Skin of body (tissue), 2 donors: ENCODE data around the gene UNC5C. TPM values are rescaled to one million over a fixed set of nuclear protein-coding genes. Genes with fewer than 3 reads are reported as not detected.

Experiments used
- DNase-seq: peaks from one replicate; lab custom pipeline; 2025; lab: John Stamatoyannopoulos, UW
- total RNA-seq: library from RNA; depleted of rRNA; stranded (reverse); fragments of >200 nt; gene quantifications from one replicate; pipeline ENCODE4 v1.2.3, GENCODE V29; 2014

The UNC5C gene
- total RNA-seq, 1 donor from 2014 or later = 1.1 TPM

DNA sequence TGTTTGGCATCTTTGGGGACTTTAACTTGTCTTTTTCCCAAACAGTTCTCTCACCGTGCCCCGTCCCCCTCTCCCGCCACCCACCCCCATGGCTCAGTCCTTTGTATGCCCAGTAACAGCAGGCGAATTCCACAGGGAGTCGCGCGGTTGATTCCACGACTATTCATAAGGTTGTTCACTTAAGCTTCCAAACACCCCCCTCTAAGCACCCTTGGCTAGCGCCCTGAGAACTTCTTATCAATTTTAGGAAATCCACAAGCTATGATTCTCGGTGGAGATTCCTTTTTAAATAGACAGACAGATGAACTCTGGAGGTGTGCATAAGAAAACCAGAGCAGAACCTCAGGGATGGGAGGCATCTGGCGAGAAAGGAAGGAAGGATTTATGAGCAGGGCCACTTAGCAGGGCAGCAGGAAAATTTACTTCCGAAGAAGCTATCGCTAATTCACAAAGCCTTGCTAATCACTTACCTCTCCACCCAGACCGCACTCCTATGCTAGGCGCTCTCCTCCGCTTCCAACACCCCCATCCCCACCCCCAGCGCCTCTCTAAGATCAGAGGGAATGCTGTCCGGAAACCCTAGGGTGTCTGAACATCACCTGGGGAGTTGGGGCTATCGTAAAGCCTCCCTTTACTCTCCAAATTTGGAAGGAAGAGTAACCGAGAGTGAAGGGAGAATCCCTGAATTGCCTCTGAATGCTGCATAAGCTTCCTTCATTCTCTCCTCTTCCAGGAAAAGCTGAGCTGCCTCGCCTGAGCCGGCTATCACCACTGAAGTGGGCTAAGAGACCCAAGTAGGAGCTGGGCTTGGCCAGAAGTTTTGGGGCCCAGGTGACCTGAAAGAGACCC lies 1.7 kb downstream of the UNC5C start:
- no peak for DNase-seq

DNA sequence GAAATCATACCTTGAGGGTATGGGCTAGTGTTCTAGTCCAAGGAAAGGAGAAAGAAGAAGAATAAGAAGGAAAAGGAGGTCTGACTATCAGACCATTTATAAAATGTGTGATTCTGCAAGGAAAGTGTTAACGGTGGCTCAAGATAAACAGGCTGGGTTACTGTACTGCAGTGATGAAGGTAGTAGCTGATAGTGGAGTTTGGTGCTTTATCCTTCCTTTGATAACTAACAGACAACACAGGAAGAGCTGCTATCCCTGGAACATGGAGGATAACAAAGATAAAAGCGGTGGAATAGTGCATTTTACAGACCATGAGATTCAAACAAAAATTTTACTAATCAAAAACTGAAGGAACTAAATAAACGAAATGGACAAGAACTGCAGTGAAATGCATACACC lies 2.6 kb downstream of the UNC5C start:
- no peak for DNase-seq

DNA sequence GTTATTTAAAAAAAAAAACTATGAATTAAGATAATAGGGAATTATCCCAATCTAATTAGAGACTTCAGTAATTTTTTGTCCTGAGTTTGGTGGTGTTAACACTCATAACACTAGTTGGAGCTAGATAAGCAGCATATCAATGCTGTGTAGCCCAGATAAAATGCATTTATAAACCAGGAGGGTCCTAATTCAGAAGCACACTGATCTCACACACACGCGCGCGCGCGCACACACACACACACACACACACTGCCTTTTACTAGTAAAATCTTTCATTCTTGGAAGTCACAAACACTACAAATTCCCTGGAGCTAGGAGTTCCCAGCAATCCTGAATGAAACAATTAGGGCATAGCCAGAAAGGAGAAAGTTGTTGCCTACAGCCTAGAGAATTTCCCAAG lies 3.2 kb downstream of the UNC5C start:
- DNase-seq = no peak

- DNase-seq = no peak
Measured at GRCh38 chr4:95544113-95545103, 4.4 kb downstream of the UNC5C start.

DNA sequence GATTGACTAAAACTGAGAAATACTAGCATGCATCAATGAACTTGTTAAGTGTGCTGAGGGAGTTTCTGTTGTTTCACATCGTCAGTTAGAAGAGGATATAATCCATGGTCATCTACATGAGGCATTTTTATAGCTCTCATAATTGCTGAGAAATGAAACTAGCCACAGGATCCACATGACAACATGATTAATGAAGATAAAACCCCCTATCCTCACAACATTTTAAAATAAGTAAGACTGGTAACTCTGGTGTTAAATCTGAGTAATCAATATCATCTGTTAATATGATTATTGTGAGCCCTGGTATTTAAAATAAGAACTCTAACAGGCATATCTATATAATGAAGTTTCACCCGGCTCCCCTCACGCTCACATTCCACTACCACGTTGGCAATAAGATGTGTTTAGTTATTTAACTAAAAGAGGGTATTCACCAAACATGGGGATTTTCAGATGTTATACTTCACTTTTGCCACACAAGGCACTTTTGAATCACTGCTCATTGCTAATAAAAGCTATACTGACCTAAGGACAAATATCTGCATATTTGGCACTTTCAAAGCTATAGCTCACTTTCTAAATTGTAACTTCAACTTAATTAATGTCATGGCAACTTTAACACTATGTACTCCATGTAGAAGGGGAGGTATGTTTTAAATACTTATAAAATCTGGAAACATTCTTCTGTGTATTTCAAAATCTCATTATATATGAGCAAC lies 6.7 kb downstream of the UNC5C start:
- no peak for DNase-seq

GRCh38 chr4:95541094-95541493 lies 7.7 kb downstream of the UNC5C start:
- DNase-seq = no peak

DNA sequence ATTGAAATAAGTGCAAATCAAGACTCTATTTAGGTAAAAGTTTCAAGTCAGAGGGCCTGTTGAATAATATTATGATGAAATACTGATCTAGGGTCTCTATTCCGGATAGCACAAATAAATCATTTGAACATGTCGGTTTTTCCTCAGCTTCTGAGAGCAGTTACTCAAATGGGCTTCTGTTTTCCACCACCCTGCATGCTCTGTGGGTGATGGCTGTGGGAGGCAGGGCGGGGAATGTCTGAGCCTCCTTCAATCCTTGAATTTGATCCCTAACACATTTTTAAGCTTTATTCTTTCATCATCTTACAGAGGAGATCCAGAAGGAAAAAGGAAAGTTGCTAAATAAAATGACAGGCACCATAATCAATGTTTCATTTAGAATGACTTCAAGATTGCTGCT lies 8.5 kb downstream of the UNC5C start:
- no peak for DNase-seq

DNA sequence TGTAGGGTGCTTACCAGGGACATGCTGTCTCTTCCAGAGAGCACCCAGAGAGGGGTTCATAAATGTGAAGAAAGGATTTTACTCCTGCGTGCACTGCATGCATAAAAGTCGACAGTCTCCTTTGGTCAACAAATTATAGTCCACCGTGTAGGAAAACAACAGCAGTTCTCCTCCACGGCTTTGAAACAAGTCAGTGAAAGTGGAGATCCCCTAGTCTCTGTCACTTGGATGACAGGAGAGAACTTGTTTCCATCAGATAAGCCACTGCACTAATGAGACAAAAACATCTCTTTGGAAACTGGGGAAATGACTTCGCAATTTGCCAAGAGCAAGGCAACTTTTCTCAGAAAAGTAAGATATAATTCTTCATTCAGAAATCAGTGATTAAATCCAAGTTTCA lies 9.7 kb downstream of the UNC5C start:
- DNase-seq = no peak

GRCh38 chr4:95537863-95538488 lies 10.8 kb downstream of the UNC5C start:
- DNase-seq = no peak

- DNase-seq = no peak
Measured at GRCh38 chr4:95537191-95537590, 11.6 kb downstream of the UNC5C start.

DNA sequence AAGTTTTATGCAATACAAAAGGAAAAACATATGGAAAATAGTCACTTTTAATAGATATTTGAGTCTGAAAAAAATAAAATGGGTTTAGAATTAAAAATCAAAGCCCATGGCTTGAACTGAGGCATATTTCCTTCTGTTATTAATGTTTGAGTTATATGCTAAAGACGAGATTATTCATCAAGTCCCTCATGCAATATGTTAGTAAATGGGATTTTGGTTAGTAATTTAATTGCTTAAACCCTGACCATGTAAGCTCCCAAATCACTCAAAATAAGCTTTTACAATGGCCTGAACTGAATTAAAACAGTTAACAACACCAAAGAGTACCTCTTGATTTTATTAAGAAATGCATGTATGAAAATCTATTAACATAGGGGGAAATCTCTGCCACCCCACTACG lies 12.1 kb downstream of the UNC5C start:
- DNase-seq = no peak

DNA sequence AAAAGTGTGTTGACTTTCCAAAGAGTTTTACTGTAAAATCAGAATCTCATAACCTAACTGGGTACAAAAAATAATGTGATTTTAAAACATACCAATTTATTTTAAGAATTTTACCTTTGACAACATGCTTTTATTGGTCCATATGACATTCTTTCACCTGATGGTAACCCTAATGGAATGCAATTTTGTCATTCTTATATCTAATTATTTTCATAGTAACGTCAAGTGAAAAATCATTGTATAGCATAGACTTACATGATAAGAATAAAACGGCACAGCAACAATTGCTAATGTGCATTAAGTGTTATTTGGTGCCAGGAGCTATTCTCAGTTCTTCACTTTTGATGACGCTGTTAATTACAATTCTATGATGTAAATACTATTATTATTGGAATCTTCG lies 13.6 kb downstream of the UNC5C start:
- DNase-seq = no peak

- DNase-seq = no peak
Measured at GRCh38 chr4:95534032-95534431, 14.7 kb downstream of the UNC5C start.

GRCh38 chr4:95533254-95533653 lies 15.5 kb downstream of the UNC5C start:
- no peak for DNase-seq

- DNase-seq = no peak
Measured at GRCh38 chr4:95532305-95532704, 16.5 kb downstream of the UNC5C start.

DNA sequence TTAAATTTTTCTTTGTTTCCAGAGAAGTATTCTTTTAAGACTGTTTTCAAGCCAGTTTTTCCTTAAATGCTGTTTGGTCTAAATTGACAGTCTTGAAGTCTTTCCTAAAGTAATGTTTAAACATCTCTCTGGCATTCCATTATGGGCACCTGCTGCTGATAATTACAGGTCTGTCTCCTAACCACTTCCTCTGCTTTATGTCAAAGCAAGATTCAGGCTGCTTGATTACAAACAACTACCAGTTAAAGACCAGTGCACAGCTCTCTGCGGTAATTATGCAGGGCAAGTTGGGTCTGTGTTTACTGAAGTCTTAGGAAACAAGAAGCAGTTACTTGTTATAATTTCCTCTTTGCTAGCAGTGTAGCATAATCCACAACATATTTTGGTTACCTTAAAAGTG lies 17.6 kb downstream of the UNC5C start:
- DNase-seq = no peak

GRCh38 chr4:95529946-95530345 lies 18.8 kb downstream of the UNC5C start:
- DNase-seq = no peak

DNA sequence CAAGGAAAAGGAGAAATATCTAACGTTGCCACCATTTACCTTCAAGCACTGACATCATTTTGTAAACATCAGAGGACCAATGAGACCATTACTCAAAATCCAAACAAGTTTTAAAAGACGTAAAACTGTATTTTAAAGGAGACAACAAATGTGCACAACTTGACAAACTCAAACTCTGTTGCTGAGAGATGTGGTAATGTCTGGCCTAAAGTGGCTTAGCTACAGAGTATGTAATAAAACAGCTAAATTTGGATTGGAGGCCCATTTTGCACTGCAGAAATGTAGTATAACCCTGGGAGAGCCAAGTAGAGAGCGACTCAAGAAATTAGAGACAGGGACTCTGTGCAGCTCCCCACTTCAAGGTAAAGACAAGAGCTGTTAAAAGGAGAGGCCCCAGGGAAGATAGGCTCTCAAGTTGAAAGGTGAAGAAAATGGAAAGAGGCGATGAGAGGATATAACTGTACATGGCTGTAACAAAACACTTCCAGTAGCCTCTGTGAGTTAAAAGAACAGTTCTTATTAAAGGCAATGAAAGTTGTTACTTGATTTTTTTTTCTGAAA lies 20.3 kb downstream of the UNC5C start:
- DNase-seq = no peak

- no peak for DNase-seq
Measured at GRCh38 chr4:95526075-95526474, 22.7 kb downstream of the UNC5C start.

GRCh38 chr4:95524729-95525128 lies 24.0 kb downstream of the UNC5C start:
- DNase-seq = no peak

DNA sequence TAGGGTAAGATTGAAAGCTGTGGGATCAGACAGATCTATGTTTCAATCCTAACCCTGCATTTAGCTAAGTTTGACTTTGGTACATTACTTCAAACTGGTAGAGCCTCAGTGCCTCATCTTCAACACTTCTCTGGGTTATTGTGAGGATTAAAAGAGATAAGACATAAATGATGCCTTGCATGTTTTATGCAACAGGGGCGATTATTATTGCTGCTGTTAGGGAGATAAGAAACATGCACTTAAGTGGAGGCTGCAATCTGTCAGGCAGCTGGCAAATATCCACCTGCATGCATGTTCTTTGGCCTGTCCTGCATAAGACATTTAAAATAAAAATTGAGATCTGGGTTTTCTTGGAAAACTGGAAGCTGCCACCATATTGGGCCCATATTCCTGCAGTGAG lies 24.6 kb downstream of the UNC5C start:
- no peak for DNase-seq
